Stimulated activated CD8-positive, alpha-beta memory T cell treated with anti-CD3 and anti-CD28 coated beads, Interleukin-7, amount 100 ng/mL, for 1 hour (primary cell): ENCODE data around the gene PDGFC.
"Not testable (repeated sequence)": the region's sequence is repeated elsewhere in the genome, so short reads cannot be mapped to it uniquely, and the experiment has no call there.

Experiments
- DNase-seq, 2 donors: peaks; one replicate each; pipeline ENCODE4 v3.0.0-alpha.2; 2020; ENCODE audit warnings: low read depth in 2 of 2

Gene PDGFC

DNA sequence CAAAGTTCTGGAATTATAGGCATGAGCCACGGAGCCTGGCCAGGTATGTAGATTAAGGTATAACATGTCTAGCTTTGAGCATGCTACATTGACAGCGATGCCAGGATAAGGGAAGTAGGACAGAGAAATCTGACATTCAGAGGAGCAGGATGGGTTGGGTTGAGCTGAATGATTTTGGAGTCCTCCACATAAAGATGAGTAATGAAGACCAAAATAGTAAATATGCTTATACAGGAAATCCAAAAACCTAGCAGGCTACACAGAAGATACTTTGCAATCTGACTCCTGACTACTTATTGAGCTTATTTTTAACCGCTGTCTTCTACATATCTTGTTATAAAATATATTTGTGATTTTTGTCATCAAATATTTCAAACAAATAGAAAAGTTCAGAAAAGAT lies 69.7 kb downstream of the PDGFC start:
- DNase-seq: no peak

GRCh38 chr4:156898373-156899117 lies 73.1 kb downstream of the PDGFC start:
- no peak for DNase-seq

DNA sequence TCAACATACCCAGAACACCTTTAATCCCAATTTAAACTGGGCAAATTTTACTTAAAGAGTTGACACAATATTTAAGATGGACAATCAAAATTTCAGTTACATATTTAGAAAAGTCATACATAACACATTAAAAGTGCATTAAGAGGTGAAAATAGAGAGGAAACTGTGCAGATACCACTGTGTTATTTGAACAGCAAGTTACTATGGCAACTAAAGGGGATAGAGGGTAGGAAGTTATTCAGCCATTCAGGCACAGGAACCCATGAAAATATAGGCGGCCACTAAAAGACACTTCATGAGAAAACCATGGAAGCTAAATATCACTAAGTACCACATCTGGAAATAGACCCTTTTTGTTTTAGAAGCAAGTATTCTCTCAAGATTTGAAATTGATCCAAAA lies 75.1 kb downstream of the PDGFC start:
- no peak for DNase-seq

- DNase-seq: no peak
Measured at GRCh38 chr4:156894234-156894633, 77.4 kb downstream of the PDGFC start.

DNA sequence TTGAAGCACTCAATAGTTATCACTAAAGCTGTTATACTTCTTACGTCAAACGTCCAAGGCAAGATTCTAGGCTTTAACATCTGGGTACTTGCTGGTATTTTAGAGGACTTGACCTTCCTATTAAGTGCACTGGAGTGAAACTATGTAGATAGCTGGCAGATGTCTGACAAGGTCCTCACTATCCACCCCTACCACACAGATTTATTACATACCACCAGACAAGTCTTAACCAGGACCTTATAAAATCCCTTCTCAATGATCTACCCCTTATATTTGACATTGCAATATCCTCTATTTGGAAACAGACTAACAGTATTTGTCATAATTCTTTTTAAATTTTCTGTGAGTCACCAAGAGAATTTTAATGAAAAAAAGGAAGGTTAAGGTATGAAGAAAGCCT lies 78.8 kb downstream of the PDGFC start:
- DNase-seq: no peak

DNA sequence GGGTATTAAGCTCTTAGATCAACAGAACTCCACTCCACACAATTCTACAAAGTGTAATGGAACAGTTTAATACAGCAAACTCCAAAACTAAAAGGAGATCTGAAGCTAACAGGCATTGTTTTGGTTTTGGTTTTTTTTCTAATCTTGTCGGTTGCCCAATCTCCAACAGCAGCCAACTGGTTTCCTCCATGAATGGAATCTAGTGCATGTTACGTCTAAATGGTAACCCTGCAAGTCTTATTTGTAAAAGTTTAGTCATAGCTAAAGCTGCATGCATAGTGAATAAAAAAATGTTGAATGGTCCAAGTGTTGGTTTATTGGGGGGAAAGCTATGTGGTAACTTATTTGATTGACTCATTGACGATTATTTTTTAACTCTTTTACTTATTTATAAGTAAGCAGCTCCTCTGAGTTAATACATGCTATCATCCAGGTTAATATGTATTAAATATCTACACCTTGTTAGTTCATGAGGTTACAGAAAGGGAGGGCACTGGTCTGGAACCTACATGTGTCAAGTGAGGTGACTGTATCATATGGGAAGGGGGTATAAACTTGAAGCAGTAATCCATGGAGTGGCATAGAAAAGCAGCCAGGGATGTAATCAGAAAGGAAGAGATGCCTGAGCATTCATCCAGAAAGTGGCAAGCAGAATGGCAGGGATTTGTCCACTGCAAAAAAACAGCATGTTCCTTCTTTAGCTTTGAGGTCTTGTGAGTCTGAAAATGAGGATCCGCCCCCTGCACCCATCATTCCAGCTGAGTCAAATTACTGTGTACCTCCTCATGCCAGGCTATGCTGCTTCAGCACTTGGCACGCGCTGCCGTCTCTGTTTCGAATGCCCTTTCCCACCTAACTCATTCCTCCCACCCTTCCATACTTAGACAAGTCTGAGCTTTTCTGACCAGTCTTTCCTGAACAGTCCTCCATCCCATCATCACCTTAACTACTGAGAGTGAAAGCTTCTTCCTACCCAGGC lies 81.7 kb downstream of the PDGFC start:
- DNase-seq: no peak

- no peak for DNase-seq
Measured at GRCh38 chr4:156888762-156889161, 82.8 kb downstream of the PDGFC start.

DNA sequence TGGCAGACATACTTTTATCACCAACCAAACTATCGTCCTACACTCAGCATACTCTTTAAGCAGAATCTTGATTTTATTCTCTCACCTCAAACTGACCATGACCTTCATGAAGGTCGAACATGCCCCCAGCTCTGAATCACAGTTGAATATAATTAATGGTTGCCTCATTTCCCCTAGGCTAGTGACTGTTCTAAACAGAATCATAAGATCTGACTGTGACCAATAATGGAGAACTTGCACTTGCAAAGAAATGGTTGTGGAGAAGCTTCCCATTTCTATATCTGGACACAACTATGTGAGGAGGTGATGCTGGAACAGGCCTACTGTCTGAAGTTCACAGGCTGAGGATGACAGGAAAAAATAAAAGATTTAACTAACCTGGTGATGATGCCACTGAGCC lies 85.1 kb downstream of the PDGFC start:
- no peak for DNase-seq

DNA sequence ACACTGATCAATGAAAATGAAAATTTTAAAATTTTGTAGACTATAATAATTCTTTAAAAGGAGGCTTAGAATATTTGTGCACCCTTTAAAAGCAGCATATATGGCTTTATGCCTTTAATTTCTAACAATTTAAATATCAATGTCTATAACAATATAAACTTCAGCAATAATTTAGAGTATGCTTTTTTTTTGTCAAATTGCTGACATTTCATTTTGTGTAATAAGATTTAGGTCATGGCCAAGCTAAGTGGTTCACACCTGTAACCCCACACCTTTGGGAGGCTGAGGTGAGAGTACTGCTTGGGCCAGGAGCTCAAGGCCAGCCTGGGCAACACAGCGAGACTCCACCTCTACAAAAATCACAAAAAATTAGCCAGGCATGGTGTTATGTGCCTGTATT lies 86.2 kb downstream of the PDGFC start:
- no peak for DNase-seq

DNA sequence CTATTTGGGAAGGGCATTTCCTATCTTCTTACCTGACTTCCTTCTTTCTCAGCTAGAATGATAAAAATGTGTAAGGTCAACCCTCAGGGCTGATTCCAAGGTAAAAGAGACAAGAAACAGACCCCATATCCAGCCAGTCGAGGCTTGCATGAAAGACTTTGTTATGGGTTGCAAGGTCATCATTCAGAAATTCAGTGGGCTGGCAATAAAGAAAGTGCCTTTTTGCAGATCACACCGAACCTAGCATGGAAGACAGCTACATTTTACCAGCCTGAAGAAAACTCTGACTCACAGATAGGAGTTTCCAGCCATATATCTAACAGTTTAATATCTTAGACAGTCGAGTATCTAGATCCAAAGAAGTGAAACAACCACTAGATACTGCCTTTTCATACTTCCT lies 87.4 kb downstream of the PDGFC start:
- no peak for DNase-seq

- no peak for DNase-seq
Measured at GRCh38 chr4:156875704-156876103, 95.9 kb downstream of the PDGFC start.

GRCh38 chr4:156875055-156875454 lies 96.5 kb downstream of the PDGFC start:
- no peak for DNase-seq

DNA sequence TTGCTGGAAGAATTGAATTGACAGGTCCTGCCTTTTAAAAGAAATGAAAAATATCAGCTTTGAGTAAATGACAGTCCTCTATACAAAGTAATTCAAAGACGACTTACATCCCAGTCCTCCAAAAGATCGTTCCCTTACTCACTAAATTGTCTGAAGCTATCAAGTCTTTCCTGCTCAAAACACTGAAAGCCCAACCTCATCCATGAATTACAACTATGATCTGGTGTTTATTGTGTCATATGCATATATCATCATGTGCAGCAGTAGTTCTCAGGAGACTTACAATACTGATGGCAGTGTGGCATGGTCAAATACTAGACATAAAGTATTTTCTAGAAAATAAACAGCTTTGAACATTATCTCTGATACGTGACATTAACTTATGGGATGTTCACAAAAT lies 97.8 kb downstream of the PDGFC start:
- no peak for DNase-seq

DNA sequence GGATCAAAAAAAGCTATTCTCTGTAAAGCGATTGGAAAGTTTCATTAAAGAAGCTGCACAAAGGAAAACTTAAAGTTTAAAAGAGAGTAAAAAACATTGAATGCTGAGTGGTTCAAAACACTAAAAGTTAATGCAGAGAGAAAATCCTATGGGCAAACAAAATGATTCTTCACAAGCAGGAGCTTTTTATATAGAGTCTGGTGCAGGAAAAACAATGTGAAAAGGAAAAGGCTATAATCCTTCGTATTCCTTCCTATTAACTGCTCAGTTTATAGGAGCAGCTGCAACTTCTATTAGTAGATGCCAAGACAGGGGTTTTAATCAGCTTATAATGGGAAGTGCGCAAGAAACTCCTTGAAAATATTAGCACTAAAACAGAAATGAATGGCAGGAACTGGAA lies 100.7 kb downstream of the PDGFC start:
- DNase-seq: no peak

DNA sequence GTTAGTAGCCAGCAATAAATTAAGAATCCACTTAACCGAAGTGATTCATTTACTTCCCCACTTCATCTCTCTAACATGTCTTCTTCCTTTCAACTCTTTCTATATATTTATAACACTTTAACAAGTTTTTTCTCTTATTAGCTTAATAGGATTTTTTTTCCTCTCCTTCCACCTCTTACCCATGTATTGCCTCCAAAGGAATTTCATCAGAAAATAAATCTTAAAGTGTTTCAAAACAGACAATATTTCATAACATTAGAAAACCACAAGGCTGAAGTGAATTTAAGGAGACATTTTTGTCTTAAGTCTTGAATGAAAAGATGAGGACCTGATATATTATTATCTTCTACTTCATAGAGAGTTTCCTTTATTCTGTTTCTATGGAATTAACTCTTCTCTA lies 101.5 kb downstream of the PDGFC start:
- DNase-seq: no peak

DNA sequence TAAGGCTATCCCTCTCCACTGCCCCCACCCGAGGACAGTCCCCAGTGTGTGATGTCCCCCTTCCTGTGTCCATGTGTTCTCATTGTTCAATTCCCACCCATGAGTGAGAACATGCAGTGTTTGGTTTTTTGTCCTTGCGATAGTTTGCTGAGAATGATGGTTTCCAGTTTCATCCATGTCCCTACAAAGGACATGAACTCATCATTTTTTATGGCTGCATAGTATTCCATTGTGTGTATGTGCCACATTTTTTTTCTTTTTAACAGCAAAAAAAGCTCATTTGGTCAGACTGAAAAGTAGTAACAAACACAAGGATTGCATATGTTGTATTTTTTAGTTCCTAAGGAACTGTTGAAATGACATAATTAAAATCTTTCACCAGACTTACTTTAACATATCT lies 105.5 kb downstream of the PDGFC start:
- DNase-seq: not testable (repeated sequence)

DNA sequence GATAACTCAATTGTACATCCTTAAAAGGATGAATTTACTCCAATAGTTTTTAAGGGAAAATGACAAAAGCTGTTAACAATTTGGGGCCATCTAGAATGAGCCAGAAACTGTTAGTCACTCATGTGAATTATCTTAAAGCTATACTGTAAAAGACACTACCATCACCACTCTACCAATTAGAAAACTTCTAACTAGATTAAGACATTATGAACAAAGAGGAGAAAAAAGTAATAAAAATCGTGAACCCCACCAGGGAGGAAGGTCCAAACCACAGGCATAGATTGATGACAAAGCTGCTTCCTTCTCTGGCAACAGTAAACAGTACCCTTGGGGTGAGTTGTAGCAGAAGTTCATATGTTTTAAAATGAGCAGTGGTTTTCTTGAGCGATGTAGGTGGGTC lies 106.1 kb downstream of the PDGFC start:
- no peak for DNase-seq

DNA sequence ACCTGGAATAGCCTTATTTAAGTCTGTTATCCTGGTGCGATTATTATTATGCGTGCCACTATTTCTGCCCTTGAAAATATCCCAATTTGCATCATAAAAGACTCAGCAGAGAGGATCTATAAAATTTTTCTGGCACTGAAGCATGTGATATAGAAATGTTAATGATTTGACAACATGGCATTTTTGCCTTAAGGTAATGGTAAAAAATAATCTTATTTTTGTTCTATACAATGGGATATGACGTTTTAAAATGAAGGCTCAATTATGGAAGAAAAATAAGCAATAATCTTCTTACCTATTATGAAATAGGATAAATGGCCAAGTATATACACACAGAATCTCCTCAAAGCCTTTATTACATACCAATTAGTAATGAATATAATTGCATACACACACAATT lies 113.5 kb downstream of the PDGFC start:
- DNase-seq: no peak

- no peak for DNase-seq
Measured at GRCh38 chr4:156838761-156839160, 132.8 kb downstream of the PDGFC start.

- DNase-seq: no peak
Measured at GRCh38 chr4:156837625-156838345, 133.8 kb downstream of the PDGFC start.

DNA sequence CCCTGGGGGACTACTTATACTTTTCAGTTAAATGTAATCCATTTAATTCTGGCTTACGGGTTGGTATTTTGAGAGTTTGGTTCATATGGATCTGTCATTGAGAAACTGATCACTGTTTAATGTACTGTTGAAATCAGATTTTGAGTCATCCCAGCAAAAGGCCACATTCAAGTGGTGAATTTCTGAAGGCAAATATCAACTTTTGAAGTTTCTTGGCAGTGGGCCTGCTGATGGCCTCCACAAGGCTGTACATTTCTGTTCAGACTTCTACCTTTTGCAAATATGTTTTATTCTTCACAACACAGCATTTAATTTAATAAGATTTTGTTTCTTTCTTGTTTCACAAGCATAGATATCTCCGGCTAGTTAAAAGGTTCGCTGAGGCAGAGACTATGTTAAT lies 138.7 kb downstream of the PDGFC start:
- DNase-seq: no peak

DNA sequence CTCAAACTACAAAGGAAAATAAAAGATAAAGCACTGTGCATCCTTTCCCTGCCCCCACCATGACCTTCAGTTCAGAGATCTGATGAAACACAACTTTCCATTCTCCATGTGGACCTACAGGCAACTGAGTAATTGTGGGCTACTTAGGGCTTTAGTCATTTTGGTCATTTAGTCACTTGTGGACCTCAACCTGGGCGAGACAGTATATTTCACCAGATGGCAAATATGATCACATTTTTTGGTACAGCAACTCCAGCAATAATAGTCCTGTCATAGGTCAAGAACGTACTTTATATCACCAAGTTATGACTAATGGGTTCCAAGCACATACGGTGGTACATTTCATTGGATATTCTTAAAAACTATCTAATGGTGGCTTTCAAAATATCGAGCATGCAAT lies 141.2 kb downstream of the PDGFC start:
- DNase-seq: no peak
